ENCODE results near the gene RIPPLY3.

DNA sequence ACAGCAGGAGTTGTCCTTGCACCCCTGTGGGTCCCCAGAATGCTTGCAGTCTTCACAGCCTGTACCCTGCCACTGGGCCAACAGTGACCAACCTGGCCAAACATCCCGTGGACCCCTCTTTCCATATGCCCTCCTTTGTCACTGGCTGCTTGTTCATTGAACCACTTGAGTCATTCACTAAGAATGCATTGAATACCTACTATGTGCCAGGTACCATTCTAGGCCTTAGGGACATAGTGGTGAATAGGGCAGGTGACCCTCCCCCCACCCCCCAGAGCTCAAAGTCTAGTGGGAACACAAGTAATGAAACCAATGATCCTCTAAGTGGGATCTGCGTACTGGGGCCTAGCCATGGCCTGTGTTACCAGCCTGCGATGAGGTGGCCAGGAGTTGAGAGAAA, 38.1 kb downstream of the RIPPLY3 start:
- TF ChIP-seq, protein P1, sequence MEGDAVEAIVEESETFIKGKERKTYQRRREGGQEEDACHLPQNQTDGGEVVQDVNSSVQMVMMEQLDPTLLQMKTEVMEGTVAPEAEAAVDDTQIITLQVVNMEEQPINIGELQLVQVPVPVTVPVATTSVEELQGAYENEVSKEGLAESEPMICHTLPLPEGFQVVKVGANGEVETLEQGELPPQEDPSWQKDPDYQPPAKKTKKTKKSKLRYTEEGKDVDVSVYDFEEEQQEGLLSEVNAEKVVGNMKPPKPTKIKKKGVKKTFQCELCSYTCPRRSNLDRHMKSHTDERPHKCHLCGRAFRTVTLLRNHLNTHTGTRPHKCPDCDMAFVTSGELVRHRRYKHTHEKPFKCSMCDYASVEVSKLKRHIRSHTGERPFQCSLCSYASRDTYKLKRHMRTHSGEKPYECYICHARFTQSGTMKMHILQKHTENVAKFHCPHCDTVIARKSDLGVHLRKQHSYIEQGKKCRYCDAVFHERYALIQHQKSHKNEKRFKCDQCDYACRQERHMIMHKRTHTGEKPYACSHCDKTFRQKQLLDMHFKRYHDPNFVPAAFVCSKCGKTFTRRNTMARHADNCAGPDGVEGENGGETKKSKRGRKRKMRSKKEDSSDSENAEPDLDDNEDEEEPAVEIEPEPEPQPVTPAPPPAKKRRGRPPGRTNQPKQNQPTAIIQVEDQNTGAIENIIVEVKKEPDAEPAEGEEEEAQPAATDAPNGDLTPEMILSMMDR (IDR thresholded peaks at IDR 0.05): no peak
- TF ChIP-seq POLR2A (IDR thresholded peaks at IDR 0.05): no peak
